Measurements from ENCODE around the gene ZNF432.
"Not testable (repeated sequence)": the region's sequence is repeated elsewhere in the genome, so short reads cannot be mapped to it uniquely, and the experiment has no call there.

Gene ZNF432

GRCh38 chr19:52048555-52049501 lies at the start of gene ZNF432:
Gene ZNF432 (minus strand): TSS chr19:52048838. CDS start chr19:52046868, 1,970 bp downstream.
- peak; percentile 92 for DNase-seq (ENCODE audit: low spot score)

GRCh38 chr19:52096416-52096815 lies 47.8 kb upstream of the ZNF432 start:
- DNase-seq (ENCODE audit: low spot score): peak; percentile 16

- DNase-seq (ENCODE audit: low spot score): peak; percentile 94
Measured at GRCh38 chr19:52095172-52096014, 46.8 kb upstream of the ZNF432 start, which contains the start of gene ZNF841. Gene ZNF841 (minus strand): TSS chr19:52095765. CDS start chr19:52084801, 10,964 bp downstream.

- peak; percentile 5 for DNase-seq (ENCODE audit: low spot score)
Measured at GRCh38 chr19:52094526-52095130, 46.0 kb upstream of the ZNF432 start.

GRCh38 chr19:52086481-52086880 lies 37.8 kb upstream of the ZNF432 start:
- DNase-seq (ENCODE audit: low spot score): peak; percentile 7

- DNase-seq (ENCODE audit: low spot score): peak; percentile 3
Measured at GRCh38 chr19:52070496-52070895, 21.9 kb upstream of the ZNF432 start.

GRCh38 chr19:52069653-52070052 lies 21.0 kb upstream of the ZNF432 start:
- DNase-seq (ENCODE audit: low spot score): no peak

GRCh38 chr19:52066258-52066863 lies 17.7 kb upstream of the ZNF432 start:
- DNase-seq (ENCODE audit: low spot score): no peak

- no peak for DNase-seq (ENCODE audit: low spot score)
Measured at GRCh38 chr19:52065399-52065798, 16.8 kb upstream of the ZNF432 start.

GRCh38 chr19:52056480-52056879 lies 7.8 kb upstream of the ZNF432 start:
- DNase-seq (ENCODE audit: low spot score): not testable (repeated sequence)

GRCh38 chr19:52051736-52052135 lies 3.1 kb upstream of the ZNF432 start:
- not testable (repeated sequence) for DNase-seq (ENCODE audit: low spot score)

- DNase-seq (ENCODE audit: low spot score): no peak
Measured at GRCh38 chr19:52039169-52039568, 9.5 kb downstream of the ZNF432 start.

- no peak for DNase-seq (ENCODE audit: low spot score)
Measured at GRCh38 chr19:52034051-52034728, 14.4 kb downstream of the ZNF432 start.

- DNase-seq (ENCODE audit: low spot score): no peak
Measured at GRCh38 chr19:52028780-52029123, 19.9 kb downstream of the ZNF432 start.

GRCh38 chr19:52028027-52028779 lies 20.4 kb downstream of the ZNF432 start, which contains the start of gene ZNF614:
Gene ZNF614 (minus strand): TSS chr19:52028379. CDS start chr19:52025745, 2,634 bp downstream.
- peak; percentile 92 for DNase-seq (ENCODE audit: low spot score)

- peak; percentile 7 for DNase-seq (ENCODE audit: low spot score)
Measured at GRCh38 chr19:52026255-52026990, 22.2 kb downstream of the ZNF432 start.

GRCh38 chr19:52024478-52024877 lies 24.2 kb downstream of the ZNF432 start:
- DNase-seq (ENCODE audit: low spot score): peak; percentile 10

GRCh38 chr19:52022193-52022592 lies 26.4 kb downstream of the ZNF432 start:
- no peak for DNase-seq (ENCODE audit: low spot score)

GRCh38 chr19:52020506-52020905 lies 28.1 kb downstream of the ZNF432 start:
- DNase-seq (ENCODE audit: low spot score): no peak

- DNase-seq (ENCODE audit: low spot score): no peak
Measured at GRCh38 chr19:52010674-52011073, 38.0 kb downstream of the ZNF432 start.

All from kidney tubule cell (primary cell).